HCT116 (cell line): ENCODE results near the gene FTO. TPM values are rescaled to one million over a fixed set of nuclear protein-coding genes. Genes with fewer than 3 reads are reported as not detected.

Source experiments
- ATAC-seq: fragments of 200-7000 bp; cut with Tn5 transposase; 2 replicates; pipeline ENCODE4 v1.9.1; 2020; ENCODE audit warnings: mild to moderate bottlenecking, moderate library complexity
- BruUV-seq: library from RNA; stranded (reverse); fragments of 400-500 nt; replicated peaks from 2 replicates; lab custom pipeline; 2021; lab: Mats Ljungman, UMichigan
- CTCF ChIA-PET: fragments of 300-600 bp; sonication (Branson Sonifier 250); formaldehyde crosslinking; loops from one replicate; lab custom pipeline; 2021; ENCODE audit warnings: antibody characterized with exemption; lab: Charles Lee
- POLR2A ChIA-PET: fragments of 300-600, 350-600 bp; sonication (Branson Sonifier 250); formaldehyde crosslinking; loops from one replicate; lab custom pipeline; 2021; ENCODE audit warnings: antibody characterized with exemption; lab: Charles Lee
- RAD21 ChIA-PET, 2 experiments: fragments of 300-600 bp; sonication (Branson Sonifier 250); formaldehyde crosslinking; loops; one replicate each; lab custom pipeline; 2023; ENCODE audit warnings: low total read pairs in 2 of 2; ENCODE audit not compliant: uncharacterized antibody in 2 of 2, unreplicated experiment in 2 of 2, low non-redundant PET in 1 of 2; lab: Charles Lee
- DNase-seq: peaks from one replicate; pipeline ENCODE4 v3.0.0-alpha.2; 2010; ENCODE audit warnings: low read depth, low spot score
- H2AFZ ChIP-seq: fragments of 200-600 bp; shearing (Covaris generic), sonication (generic); 2 replicates; pipeline ENCODE4 v1.6.1; 2017; ENCODE audit warnings: low read depth, mixed run types, mixed read lengths, antibody characterized with exemption, low read length; ENCODE audit not compliant: poor library complexity, severe bottlenecking
- H3K27ac ChIP-seq: 2 replicates; pipeline ENCODE4 v1.5.1; 2012; ENCODE audit warnings: low read depth, low read length
- H3K27me3 ChIP-seq: fragments of 200-600 bp; sonication (generic); 2 replicates; pipeline ENCODE4 v1.6.1; 2016; ENCODE audit warnings: mixed run types, low read length, mixed read lengths; ENCODE audit not compliant: insufficient read depth
- H3K36me3 ChIP-seq, 2 experiments: fragments of 200-500 bp in 1 of 2; fragments of 200-600 bp in 1 of 2; sonication (Bioruptor generic) in 1 of 2; sonication (generic) in 1 of 2; 2 replicates each; pipeline versions ENCODE4 v1.5.1 to v1.6.1; 2014 to 2016; ENCODE audit warnings: low read length in 2 of 2, inconsistent platforms in 1 of 2, mixed read lengths in 1 of 2, mixed run types in 1 of 2; ENCODE audit not compliant: insufficient read depth in 2 of 2, control insufficient read depth in 1 of 2
- H3K4me1 ChIP-seq, 2 experiments: fragments of 200-600 bp in 1 of 2; sonication (generic) in 1 of 2; 2 replicates each; pipeline versions ENCODE4 v1.5.1 to v1.6.1; 2012 to 2017; ENCODE audit warnings: low read length in 2 of 2, inconsistent platforms in 1 of 2, mild to moderate bottlenecking in 1 of 2, mixed read lengths in 1 of 2, mixed run types in 1 of 2, moderate library complexity in 1 of 2; ENCODE audit not compliant: insufficient read depth in 2 of 2, control insufficient read depth in 1 of 2
- H3K4me2 ChIP-seq: fragments of 200-600 bp; sonication (generic); 2 replicates; pipeline ENCODE4 v1.6.1; 2017; ENCODE audit warnings: mixed run types, low read length, mixed read lengths
- H3K4me3 ChIP-seq, 2 experiments: fragments of 200-600 bp in 1 of 2; sonication (generic) in 1 of 2; replicated peaks in 1 of 2; 2 replicates each; pipeline ENCODE4 v1.5.1; 2011 to 2016; ENCODE audit warnings: low read length in 2 of 2, control low read depth in 1 of 2, low read depth in 1 of 2, mild to moderate bottlenecking in 1 of 2, mixed read lengths in 1 of 2, mixed run types in 1 of 2
- H3K79me2 ChIP-seq: fragments of 200-600 bp; sonication (generic); 2 replicates; pipeline ENCODE4 v1.6.1; 2017; ENCODE audit warnings: mild to moderate bottlenecking, mixed run types, low read length, moderate library complexity, mixed read lengths; ENCODE audit not compliant: insufficient read depth
- H3K9ac ChIP-seq: fragments of 200-600 bp; sonication (generic); 2 replicates; pipeline ENCODE4 v1.6.1; 2016; ENCODE audit warnings: low read length, mixed read lengths
- H3K9me2 ChIP-seq: fragments of 200-600 bp; sonication (generic), shearing (Covaris generic); 2 replicates; pipeline ENCODE4 v1.6.1; 2017; ENCODE audit warnings: mixed run types, mild to moderate bottlenecking, moderate library complexity; ENCODE audit not compliant: insufficient read depth
- H3K9me3 ChIP-seq, 2 experiments: fragments of 200-500 bp in 1 of 2; fragments of 200-600 bp in 1 of 2; sonication (Bioruptor generic) in 1 of 2; sonication (generic) in 1 of 2; 2 replicates each; pipeline ENCODE4 v1.6.1; 2014 to 2017; ENCODE audit warnings: low read length in 2 of 2, mixed read lengths in 2 of 2, inconsistent platforms in 1 of 2, low read depth in 1 of 2, mild to moderate bottlenecking in 1 of 2, mixed run types in 1 of 2, moderate library complexity in 1 of 2; ENCODE audit not compliant: control insufficient read depth in 1 of 2, insufficient read depth in 1 of 2
- H4K20me1 ChIP-seq: fragments of 200-600 bp; sonication (generic), shearing (Covaris generic); 2 replicates; pipeline ENCODE4 v1.6.1; 2017; ENCODE audit warnings: mixed run types, mild to moderate bottlenecking, moderate library complexity; ENCODE audit not compliant: insufficient read depth
- ATF3 ChIP-seq: IDR thresholded peaks from 2 replicates; pipeline ENCODE4 v1.6.1; 2012
- CBX3 ChIP-seq: IDR thresholded peaks from 2 replicates; pipeline ENCODE4 v1.6.1; 2012; ENCODE audit warnings: low read depth
- CEBPB ChIP-seq: IDR thresholded peaks from 2 replicates; pipeline ENCODE4 v1.6.1; 2012; ENCODE audit warnings: low read depth
- ELF1 ChIP-seq: IDR thresholded peaks from 2 replicates; pipeline ENCODE4 v1.6.1; 2012; ENCODE audit warnings: low read depth, borderline replicate concordance
- EZH2 ChIP-seq: fragments of 200-600 bp; sonication (generic); IDR thresholded peaks from 2 replicates; pipeline ENCODE4 v1.6.1; 2017; ENCODE audit warnings: antibody characterized with exemption, mixed run types
- EZH2phosphoT487 ChIP-seq: fragments of 200-600 bp; IDR thresholded peaks from 2 replicates; pipeline ENCODE4 v1.6.1; 2018; ENCODE audit warnings: antibody characterized with exemption, borderline replicate concordance
- FOSL1 ChIP-seq: IDR thresholded peaks from 2 replicates; pipeline ENCODE4 v1.6.1; 2012; ENCODE audit warnings: low read depth
- MAX ChIP-seq: IDR thresholded peaks from 2 replicates; pipeline ENCODE4 v1.6.1; 2012
- POLR2A ChIP-seq: IDR thresholded peaks from 2 replicates; pipeline ENCODE4 v1.7.0; 2011; ENCODE audit warnings: borderline replicate concordance; ENCODE audit not compliant: insufficient read depth, insufficient read length; ENCODE audit errors: extremely low read depth
- POLR2AphosphoS5 ChIP-seq: IDR thresholded peaks from 2 replicates; pipeline ENCODE4 v1.6.1; 2011; ENCODE audit warnings: mild to moderate bottlenecking, low read depth, low read length, moderate library complexity
- RAD21 ChIP-seq: IDR thresholded peaks from 2 replicates; pipeline ENCODE4 v1.6.1; 2012; ENCODE audit warnings: low read depth, mild to moderate bottlenecking
- REST ChIP-seq: IDR thresholded peaks from 2 replicates; pipeline ENCODE4 v1.6.1; 2012; ENCODE audit warnings: low read depth
- SIN3A ChIP-seq: IDR thresholded peaks from 2 replicates; pipeline ENCODE4 v1.6.1; 2012; ENCODE audit warnings: low read depth
- SRF ChIP-seq: IDR thresholded peaks from 2 replicates; pipeline ENCODE4 v1.6.1; 2012; ENCODE audit warnings: low read depth
- YY1 ChIP-seq: IDR thresholded peaks from 2 replicates; pipeline ENCODE4 v1.6.1; 2011; ENCODE audit warnings: low read length, low read depth, moderate library complexity, mild to moderate bottlenecking; ENCODE audit not compliant: insufficient replicate concordance; ENCODE audit errors: extremely low read depth
- ZFX ChIP-seq: fragments of 450-650 bp; IDR thresholded peaks from 2 replicates; pipeline ENCODE4 v1.6.1; 2017
- ZNF274 ChIP-seq: fragments of 200-500 bp; sonication (Bioruptor generic); IDR thresholded peaks from 2 replicates; pipeline ENCODE4 v1.6.1; 2014; ENCODE audit warnings: mild to moderate bottlenecking, low read depth, low read length, inconsistent platforms
- intact Hi-C: fragments of 100-400 bp; cut with micrococcal nuclease; formaldehyde crosslinking; loops from 2 replicates; pipeline ENCODE4 v1.10.0; 2022
- total RNA-seq: library from RNA; stranded (reverse); gene quantifications from one replicate; pipeline ENCODE4 v1.2.1, GENCODE V29; 2021; ENCODE audit not compliant: unreplicated experiment

Gene FTO
- total RNA-seq, 1 experiment from 2014 or later = 55.2 TPM

- Histone ChIP-seq H2AFZ (no peak overlapping the region), H3K36me3 (no peaks in the 10 kb centered on the region), H4K20me1 (no peaks in the 10 kb centered on the region), H3K79me2 (no peaks in the 10 kb centered on the region), H3K4me2 (no peak overlapping the region), H3K9me3 (no peaks in the 10 kb centered on the region), H3K9me2 (no peaks in the 10 kb centered on the region), H3K27me3 (no peaks in the 10 kb centered on the region), H3K4me3 (no peak overlapping the region), H3K27ac (no peak overlapping the region), H3K9ac (no peak overlapping the region), H3K4me1 (peaks cover 0 to 2% of the 10 kb centered on the region in 2 experiments; a peak in 1 of 4 replicates)
- POLR2A ChIA-PET = no interaction called here
- TF ChIP-seq FOSL1 (no peak), ZFX (no peak), ELF1 (no peak), CEBPB (no peak), SIN3A (no peak), CBX3 (no peak), MAX (no peak), REST (no peak), SRF (no peak), EZH2 (no peak), RAD21 (no peak), POLR2AphosphoS5 (no peak), ZNF274 (no peak), EZH2phosphoT487 (no peak), ATF3 (no peak), YY1 (no peak), POLR2A (no peak)
- BruUV-seq = no TSS peak
- ATAC-seq (no peak), DNase-seq (no peak)
- RAD21 ChIA-PET = no interaction called here
- intact Hi-C loops = no loop called here
- CTCF ChIA-PET = no interaction called here
These were observed 291.4 kb downstream of the FTO start for GRCh38 chr16:53995378-53995777.
